ENCODE data around the gene DYNC2LI1.

GRCh38 chr2:43854671-43855070, 80.8 kb downstream of the DYNC2LI1 start:
- TF ChIP-seq CTCF (IDR thresholded peaks at IDR 0.05; ENCODE audit: low read length), result no peak
- no peak for TF ChIP-seq EZH2 (optimal IDR thresholded peaks at IDR 0.05; ENCODE audit: low read depth, low read length)

Data from MM.1S (cell line).